ENCODE results near the gene LZTR1.

DNA sequence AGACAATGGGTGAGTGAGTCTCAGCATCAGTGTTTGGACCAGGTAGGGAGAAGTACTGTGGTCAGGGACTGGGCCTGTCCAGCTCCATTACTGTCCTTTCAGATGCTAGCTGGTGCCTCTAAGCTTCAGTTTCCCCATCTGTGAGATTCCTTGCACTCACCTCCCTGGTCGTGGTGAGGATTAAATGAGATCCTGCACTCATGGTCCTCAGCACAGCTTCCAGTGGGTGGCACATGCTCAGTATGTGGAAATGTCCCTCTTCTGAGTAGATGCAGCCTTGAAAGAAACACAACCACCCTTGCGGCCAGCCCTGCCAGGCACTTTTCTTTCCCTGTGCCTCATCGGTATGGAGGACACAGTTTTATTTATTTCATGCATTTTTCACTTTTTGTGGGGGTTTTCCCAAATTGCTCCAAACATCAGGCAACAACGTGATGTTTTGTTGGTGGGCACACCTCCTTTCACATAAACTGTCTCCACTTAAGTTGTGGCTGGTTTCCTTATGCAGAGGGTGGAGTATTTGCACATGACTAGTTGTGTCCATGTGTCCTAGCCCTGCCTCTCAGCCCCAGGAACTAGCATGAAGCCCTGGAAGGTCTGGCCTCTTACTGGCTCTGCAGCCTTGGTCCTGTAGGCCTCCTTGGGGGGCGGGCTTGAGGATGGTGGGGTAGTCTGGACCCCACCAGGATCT, 1.1 kb downstream of the LZTR1 start:
- TF ChIP-seq POLR2AphosphoS5 (IDR thresholded peaks at IDR 0.05; ENCODE audit: low read depth, low read length) (no peak), TAF1 (IDR thresholded peaks at IDR 0.05; ENCODE audit: low read depth, low read length) (no peak), POLR2A (IDR thresholded peaks at IDR 0.05; ENCODE audit: low read depth, low read length) (no peak), PAX5 (IDR thresholded peaks at IDR 0.05; ENCODE audit: insufficient read depth, low read length, severe bottlenecking) (no peak), SPI1 (IDR thresholded peaks at IDR 0.05; ENCODE audit: low read depth, low read length) (no peak)

All from GM12891 (cell line).